Panc1 (cell line): Measurements from ENCODE around the gene DIDO1. TPM values are rescaled to one million over a fixed set of nuclear protein-coding genes. Genes with fewer than 3 reads are reported as not detected.

Experiments
- ATAC-seq: fragments of 200-7000 bp; cut with Tn5 transposase; 2 replicates; pipeline ENCODE4 v1.9.1; 2020; ENCODE audit warnings: mild to moderate bottlenecking, moderate library complexity
- BruUV-seq: library from RNA; stranded (reverse); fragments of 400-500 nt; replicated peaks from 2 replicates; lab custom pipeline; 2021; lab: Mats Ljungman, UMichigan
- CTCF ChIA-PET: fragments of 300-600 bp; sonication (Branson Sonifier 250); formaldehyde crosslinking; loops from one replicate; lab custom pipeline; 2022; ENCODE audit warnings: antibody characterized with exemption; lab: Charles Lee
- POLR2A ChIA-PET: fragments of 300-600 bp; sonication (Branson Sonifier 250); formaldehyde crosslinking; loops from one replicate; lab custom pipeline; 2022; ENCODE audit warnings: antibody characterized with exemption; lab: Charles Lee
- DNase-seq: peaks from one replicate; pipeline ENCODE4 v3.0.0-alpha.2; 2010; ENCODE audit warnings: low read depth, low spot score
- H3K27ac ChIP-seq: 2 replicates; pipeline ENCODE4 v1.5.1; 2011; ENCODE audit warnings: mild to moderate bottlenecking, low read length, inconsistent platforms
- H3K27me3 ChIP-seq: fragments of 200-500 bp; sonication (Bioruptor generic); 2 replicates; pipeline ENCODE4 v1.6.0; 2014; ENCODE audit warnings: low read length, inconsistent platforms; ENCODE audit not compliant: control insufficient read depth, insufficient read depth
- H3K36me3 ChIP-seq: fragments of 200-500 bp; sonication (Bioruptor generic); 2 replicates; pipeline ENCODE4 v1.5.1; 2014; ENCODE audit warnings: inconsistent platforms, mild to moderate bottlenecking, low read length, moderate library complexity; ENCODE audit not compliant: control insufficient read depth, insufficient read depth
- H3K4me1 ChIP-seq: 2 replicates; pipeline ENCODE4 v1.5.1; 2011; ENCODE audit warnings: inconsistent platforms, mild to moderate bottlenecking, low read length, moderate library complexity; ENCODE audit not compliant: control insufficient read depth, insufficient read depth
- H3K4me3 ChIP-seq, 2 experiments: 2 replicates each; pipeline ENCODE4 v1.5.1; 2011 to 2012; ENCODE audit warnings: low read depth in 2 of 2, low read length in 2 of 2, mild to moderate bottlenecking in 2 of 2, inconsistent platforms in 1 of 2, moderate library complexity in 1 of 2
- H3K9me3 ChIP-seq: fragments of 200-500 bp; sonication (Bioruptor generic); 2 replicates; pipeline ENCODE4 v1.5.1; 2014; ENCODE audit warnings: low read depth, mild to moderate bottlenecking, inconsistent platforms, low read length, moderate library complexity; ENCODE audit not compliant: control insufficient read depth, insufficient read depth
- POLR2AphosphoS5 ChIP-seq: IDR thresholded peaks from 2 replicates; pipeline ENCODE4 v1.6.1; 2012; ENCODE audit warnings: mild to moderate bottlenecking, low read depth, low read length, moderate library complexity
- SIN3A ChIP-seq: IDR thresholded peaks from 2 replicates; pipeline ENCODE4 v1.6.1; 2012; ENCODE audit warnings: low read depth, mild to moderate bottlenecking, low read length, moderate library complexity, borderline replicate concordance; ENCODE audit not compliant: insufficient read depth
- TCF7L2 ChIP-seq: IDR thresholded peaks from 2 replicates; pipeline ENCODE4 v1.6.1; 2011; ENCODE audit warnings: mild to moderate bottlenecking, low read depth, low read length, inconsistent platforms
- in situ Hi-C: cut with HindIII; loops from 2 replicates; pipeline ENCODE4 v1.10.0; 2016; ENCODE audit warnings: low sequenced_read_pairs, low pct_unique_long_range_greater_than_20kb
- intact Hi-C: fragments of 100-400 bp; cut with micrococcal nuclease; formaldehyde crosslinking; loops from one replicate; pipeline ENCODE4 v1.10.0; 2022; ENCODE audit not compliant: unreplicated experiment
- total RNA-seq: library from RNA; stranded (reverse); gene quantifications from one replicate; pipeline ENCODE4 v1.2.1, GENCODE V29; 2021; ENCODE audit not compliant: unreplicated experiment
- TF ChIP-seq, protein P1 (sequence below): fragments of 450-650 bp; IDR thresholded peaks from 2 replicates; pipeline ENCODE4 v1.5.1; 2017; ENCODE audit warnings: mild to moderate bottlenecking
- TF ChIP-seq, protein P2 (sequence below), 2 experiments: IDR thresholded peaks; 2 replicates each; pipeline ENCODE4 v1.6.1; 2011 to 2012; ENCODE audit warnings: low read depth in 2 of 2, control low read depth in 1 of 2, low read length in 1 of 2, mild to moderate bottlenecking in 1 of 2, moderate library complexity in 1 of 2; ENCODE audit not compliant: insufficient read depth in 1 of 2

The DIDO1 gene
- total RNA-seq, 1 experiment from 2014 or later: 57.3 TPM

DNA sequence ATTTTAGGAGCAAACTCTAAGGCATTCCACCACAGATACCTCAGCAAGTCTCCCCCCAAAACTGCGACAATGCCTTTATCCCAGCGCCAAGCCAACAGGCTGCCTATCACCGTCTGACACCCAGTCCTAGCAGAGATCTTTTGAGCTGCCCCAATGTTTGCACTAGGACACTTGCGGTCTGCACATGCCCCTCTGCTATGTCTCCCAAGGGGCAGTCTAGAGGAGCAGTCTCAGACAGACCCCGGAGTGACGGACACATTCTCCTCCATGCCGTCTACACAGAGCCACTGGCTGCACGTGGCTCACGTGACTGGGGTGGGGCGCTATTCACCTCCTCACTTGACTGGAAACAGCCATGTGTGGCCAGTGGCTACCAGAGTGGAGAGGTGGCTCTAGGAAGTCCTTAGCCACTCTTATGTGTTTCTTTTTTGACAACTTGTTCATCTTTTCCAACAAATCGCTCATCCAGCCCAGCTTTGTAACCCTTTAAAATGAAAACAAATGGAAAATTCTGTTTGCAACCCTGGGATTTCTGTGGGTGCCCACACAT, 16.0 kb downstream of the DIDO1 start:
- intact Hi-C loops (no loop called here), in situ Hi-C loops (no loop called here)
- Histone ChIP-seq H3K9me3 (no peaks in the 10 kb centered on the region), H3K27me3 (no peaks in the 10 kb centered on the region), H3K4me3 (no peak overlapping the region), H3K36me3 (peaks cover 24% of the 10 kb centered on the region), H3K27ac (no peak overlapping the region; the same call in 1 of the 2 replicates), H3K4me1 (peaks cover 23% of the 10 kb centered on the region)
- no peak for ATAC-seq
- TF ChIP-seq SIN3A (no peak), POLR2AphosphoS5 (no peak), TCF7L2 (no peak)
- TF ChIP-seq, protein P1, sequence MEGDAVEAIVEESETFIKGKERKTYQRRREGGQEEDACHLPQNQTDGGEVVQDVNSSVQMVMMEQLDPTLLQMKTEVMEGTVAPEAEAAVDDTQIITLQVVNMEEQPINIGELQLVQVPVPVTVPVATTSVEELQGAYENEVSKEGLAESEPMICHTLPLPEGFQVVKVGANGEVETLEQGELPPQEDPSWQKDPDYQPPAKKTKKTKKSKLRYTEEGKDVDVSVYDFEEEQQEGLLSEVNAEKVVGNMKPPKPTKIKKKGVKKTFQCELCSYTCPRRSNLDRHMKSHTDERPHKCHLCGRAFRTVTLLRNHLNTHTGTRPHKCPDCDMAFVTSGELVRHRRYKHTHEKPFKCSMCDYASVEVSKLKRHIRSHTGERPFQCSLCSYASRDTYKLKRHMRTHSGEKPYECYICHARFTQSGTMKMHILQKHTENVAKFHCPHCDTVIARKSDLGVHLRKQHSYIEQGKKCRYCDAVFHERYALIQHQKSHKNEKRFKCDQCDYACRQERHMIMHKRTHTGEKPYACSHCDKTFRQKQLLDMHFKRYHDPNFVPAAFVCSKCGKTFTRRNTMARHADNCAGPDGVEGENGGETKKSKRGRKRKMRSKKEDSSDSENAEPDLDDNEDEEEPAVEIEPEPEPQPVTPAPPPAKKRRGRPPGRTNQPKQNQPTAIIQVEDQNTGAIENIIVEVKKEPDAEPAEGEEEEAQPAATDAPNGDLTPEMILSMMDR: no peak
- POLR2A ChIA-PET: no interaction called here
- DNase-seq: no peak
- CTCF ChIA-PET: no interaction called here
- no TSS peak for BruUV-seq

DNA sequence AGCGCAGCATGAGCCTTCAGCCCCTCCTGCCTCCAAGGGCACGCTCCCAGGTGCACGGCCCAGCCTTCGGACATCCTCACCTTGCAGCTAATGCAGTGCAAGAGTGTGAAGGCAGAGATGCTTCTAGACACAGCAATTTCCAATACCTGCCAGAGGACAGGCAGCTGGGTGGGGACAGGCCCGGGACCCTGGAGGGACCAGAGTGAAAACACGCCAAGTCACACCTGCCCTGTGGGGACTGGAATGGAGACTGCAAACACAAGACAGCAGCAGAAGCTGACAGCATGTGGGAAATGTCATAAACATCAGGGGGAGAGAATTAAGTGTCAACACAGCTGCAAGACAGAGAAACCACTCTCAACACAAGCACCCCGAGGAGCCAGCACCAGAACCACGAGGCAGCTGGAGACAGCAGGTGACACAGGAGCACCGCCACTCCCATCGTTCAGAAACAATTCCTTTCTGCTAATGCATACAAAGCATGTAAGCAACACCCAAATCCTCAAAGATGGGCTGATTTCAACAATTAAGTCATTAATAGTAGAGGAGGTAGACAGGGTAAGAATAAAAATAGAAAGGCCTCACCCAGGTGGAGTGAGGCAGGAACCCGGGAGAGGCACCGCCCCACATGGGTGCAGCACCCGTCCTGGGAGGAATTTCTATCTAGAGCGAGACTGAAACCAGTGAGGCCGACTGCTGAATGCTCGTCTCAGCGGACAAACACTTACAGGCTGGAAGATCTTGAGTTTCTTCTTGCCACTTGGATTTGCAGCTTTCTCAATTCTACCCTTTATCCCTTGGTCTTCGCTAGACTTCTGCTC, 17.1 kb downstream of the DIDO1 start:
- peaks cover 31% of the 10 kb centered on the region for H3K36me3 ChIP-seq
- DNase-seq: no peak
- TF ChIP-seq POLR2AphosphoS5 (no peak), TCF7L2 (no peak), SIN3A (no peak)
- TF ChIP-seq, protein P2, sequence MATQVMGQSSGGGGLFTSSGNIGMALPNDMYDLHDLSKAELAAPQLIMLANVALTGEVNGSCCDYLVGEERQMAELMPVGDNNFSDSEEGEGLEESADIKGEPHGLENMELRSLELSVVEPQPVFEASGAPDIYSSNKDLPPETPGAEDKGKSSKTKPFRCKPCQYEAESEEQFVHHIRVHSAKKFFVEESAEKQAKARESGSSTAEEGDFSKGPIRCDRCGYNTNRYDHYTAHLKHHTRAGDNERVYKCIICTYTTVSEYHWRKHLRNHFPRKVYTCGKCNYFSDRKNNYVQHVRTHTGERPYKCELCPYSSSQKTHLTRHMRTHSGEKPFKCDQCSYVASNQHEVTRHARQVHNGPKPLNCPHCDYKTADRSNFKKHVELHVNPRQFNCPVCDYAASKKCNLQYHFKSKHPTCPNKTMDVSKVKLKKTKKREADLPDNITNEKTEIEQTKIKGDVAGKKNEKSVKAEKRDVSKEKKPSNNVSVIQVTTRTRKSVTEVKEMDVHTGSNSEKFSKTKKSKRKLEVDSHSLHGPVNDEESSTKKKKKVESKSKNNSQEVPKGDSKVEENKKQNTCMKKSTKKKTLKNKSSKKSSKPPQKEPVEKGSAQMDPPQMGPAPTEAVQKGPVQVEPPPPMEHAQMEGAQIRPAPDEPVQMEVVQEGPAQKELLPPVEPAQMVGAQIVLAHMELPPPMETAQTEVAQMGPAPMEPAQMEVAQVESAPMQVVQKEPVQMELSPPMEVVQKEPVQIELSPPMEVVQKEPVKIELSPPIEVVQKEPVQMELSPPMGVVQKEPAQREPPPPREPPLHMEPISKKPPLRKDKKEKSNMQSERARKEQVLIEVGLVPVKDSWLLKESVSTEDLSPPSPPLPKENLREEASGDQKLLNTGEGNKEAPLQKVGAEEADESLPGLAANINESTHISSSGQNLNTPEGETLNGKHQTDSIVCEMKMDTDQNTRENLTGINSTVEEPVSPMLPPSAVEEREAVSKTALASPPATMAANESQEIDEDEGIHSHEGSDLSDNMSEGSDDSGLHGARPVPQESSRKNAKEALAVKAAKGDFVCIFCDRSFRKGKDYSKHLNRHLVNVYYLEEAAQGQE (IDR thresholded peaks at IDR 0.05; ENCODE audit: insufficient read depth in 1 of 2, low read depth in 2 of 2, low read length in 1 of 2): no peak
- TF ChIP-seq, protein P1: no peak
- in situ Hi-C loops (no loop called here), intact Hi-C loops (no loop called here)
- ATAC-seq: no peak
- POLR2A ChIA-PET: no interaction called here
- no TSS peak for BruUV-seq
- CTCF ChIA-PET: no interaction called here
- no peaks in the 10 kb centered on the region for H3K27me3 ChIP-seq
- H3K4me1 ChIP-seq: peaks cover 12% of the 10 kb centered on the region
- no peak overlapping the region for H3K4me3 ChIP-seq
- H3K9me3 ChIP-seq: no peaks in the 10 kb centered on the region
- H3K27ac ChIP-seq: no peak overlapping the region
